ENCODE results near the gene AKAP10.

GRCh38 chr17:19867079-19867328, 110.6 kb downstream of the AKAP10 start:
- no peak for TF ChIP-seq EZH2phosphoT487 (IDR thresholded peaks at IDR 0.05; ENCODE audit: low read length)
- peak; percentile 30; the same call in 1 of the 2 replicates for TF ChIP-seq CTCF (IDR thresholded peaks at IDR 0.05; ENCODE audit: low read length)
- no peak for TF ChIP-seq EZH2 (optimal IDR thresholded peaks at IDR 0.05; ENCODE audit: low read depth, low read length)

Data from MM.1S (cell line).